ENCODE results near the gene RBSN. TPM values are rescaled to one million over a fixed set of nuclear protein-coding genes. Genes with fewer than 3 reads are reported as not detected.
"Not testable (repeated sequence)": the region's sequence is repeated elsewhere in the genome, so short reads cannot be mapped to it uniquely, and the experiment has no call there.

The RBSN gene
- 12.1 and 12.2 TPM in 2 replicates for polyA plus RNA-seq (2013)

DNA sequence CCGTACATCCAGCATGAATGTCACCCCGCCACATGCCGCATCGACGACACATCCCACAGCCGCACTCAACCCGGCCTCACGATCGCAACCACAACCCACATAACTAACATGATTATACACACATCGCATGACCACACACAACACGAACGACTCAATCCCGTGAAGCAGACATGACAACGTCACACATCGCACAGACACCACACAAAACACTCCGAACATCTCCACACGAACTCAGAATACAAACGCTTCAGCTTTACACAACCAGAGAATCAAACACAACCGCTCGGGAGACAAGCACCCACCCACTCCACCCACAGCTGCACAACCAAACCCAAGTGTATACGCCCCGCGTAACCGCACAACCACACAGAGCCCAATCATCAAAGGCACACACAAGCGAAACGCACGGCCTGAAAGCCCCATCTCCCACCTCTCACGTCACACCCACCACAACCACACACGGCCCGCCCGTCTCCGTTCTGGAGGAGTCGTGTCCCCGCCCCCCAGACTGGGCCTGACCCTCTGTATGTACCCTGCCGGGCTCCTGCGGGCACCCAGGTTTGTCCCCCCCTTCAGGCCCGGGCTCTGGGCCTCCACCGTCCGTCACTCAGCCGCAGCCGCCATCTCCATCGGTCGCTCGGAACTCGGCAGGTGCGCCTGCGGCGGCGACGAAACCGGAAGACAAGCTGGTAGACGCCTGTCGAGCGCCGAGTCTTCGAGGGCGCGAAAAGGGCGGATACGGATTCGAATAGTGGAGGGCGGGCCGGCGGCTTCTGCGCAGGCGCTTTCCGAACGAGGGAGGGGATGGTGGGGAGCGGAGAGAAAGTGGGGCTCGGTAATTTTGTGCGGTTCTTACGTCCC lies at the start of gene RBSN:
Gene RBSN, minus strand, starts transcription at position 646 of the 861 bp plus-strand sequence. CDS start 3,028 bp downstream, outside the sequence.
- Histone ChIP-seq H3K27me3 (ENCODE audit: insufficient read depth, low read length) (no peaks in the 10 kb centered on the region), H3K4ac (ENCODE audit: low read depth, low read length) (peak within 1 kb of the TSS; percentile 70), H3K4me3 (ENCODE audit: low read depth, low read length) (peak within 1 kb of the TSS; percentile 95), H3K9me3 (ENCODE audit: insufficient read depth, low read depth, low read length) (no peaks in the 10 kb centered on the region), H4K8ac (ENCODE audit: low read depth, low read length) (peak within 1 kb of the TSS; percentile 93), H3K27ac (ENCODE audit: low read depth, low read length) (peak within 1 kb of the TSS; percentile 18), H4K12ac (ENCODE audit: low read depth, low read length) (peak within 1 kb of the TSS; percentile 72), H2BK5ac (ENCODE audit: low read depth, low read length, poor library complexity) (peak within 1 kb of the TSS; percentile 23), H2AK5ac (ENCODE audit: low read length) (peak within 1 kb of the TSS; percentile 18), H4K91ac (ENCODE audit: low read depth, low read length) (peak within 1 kb of the TSS; percentile 52), H3K4me1 (ENCODE audit: control insufficient read depth in 1 of 2, insufficient read depth in 2 of 2, low read length in 2 of 2) (peaks cover 10% of the 10 kb centered on the region in 2 experiments), H3K79me1 (ENCODE audit: low read length) (peaks cover 8% of the 10 kb centered on the region), H2AFZ (ENCODE audit: insufficient read depth, low read length, poor library complexity) (peak within 1 kb of the TSS; percentile 80), H3K4me2 (ENCODE audit: low read length) (peak within 1 kb of the TSS; percentile 82), H3K9ac (ENCODE audit: low read length) (peak within 1 kb of the TSS; percentile 83), H2BK12ac (ENCODE audit: low read length) (no peak within 1 kb of the TSS), H3K23ac (ENCODE audit: low read length) (peak within 1 kb of the TSS; percentile 1), H3K14ac (ENCODE audit: low read length) (peak within 1 kb of the TSS; percentile 63), H3K36me3 (ENCODE audit: control insufficient read depth in 1 of 2, insufficient read depth in 2 of 2, low read length in 2 of 2) (peaks cover 11 to 14% of the 10 kb centered on the region in 2 experiments), H2BK120ac (ENCODE audit: insufficient read depth, low read length, poor library complexity) (peak within 1 kb of the TSS; percentile 71), H3K79me2 (ENCODE audit: control insufficient read depth, insufficient read depth, low read length, poor library complexity) (peaks cover 4% of the 10 kb centered on the region), H3K18ac (ENCODE audit: low read length) (peak within 1 kb of the TSS; percentile 67)
- whole genome bisulfite sequencing (ENCODE audit: extremely low coverage, insufficient coverage, insufficient read length), result no CpG with 5 or more reads among the region's 72 CpGs
- peak; percentile 91 to 98 for DNase-seq

DNA sequence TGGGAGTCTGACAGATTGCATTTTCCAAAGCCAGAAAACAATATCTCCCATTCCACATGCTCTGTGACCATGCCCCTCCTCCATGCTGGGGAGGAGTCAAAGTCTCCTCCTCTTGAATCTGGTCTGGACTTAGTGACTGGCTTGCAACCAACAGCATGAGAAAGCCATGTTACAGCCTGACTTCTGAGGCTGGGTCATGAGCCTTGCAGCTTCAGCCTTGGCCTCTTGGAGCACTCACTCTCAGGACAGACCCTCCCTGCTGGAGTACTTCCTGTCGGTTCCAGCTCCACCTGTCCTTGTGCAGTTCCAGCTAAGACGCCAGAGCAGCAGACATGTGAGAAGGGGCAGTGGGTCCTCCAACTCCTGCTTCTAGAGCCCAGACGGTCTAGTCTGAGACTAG lies 49.7 kb upstream of the RBSN start:
- H3K79me2 ChIP-seq (ENCODE audit: control insufficient read depth, insufficient read depth, low read length, poor library complexity), result no peaks in the 10 kb centered on the region
- no peaks in the 10 kb centered on the region for H3K36me3 ChIP-seq (ENCODE audit: control insufficient read depth in 1 of 2, insufficient read depth in 2 of 2, low read length in 2 of 2)
- no peak overlapping the region for H2AFZ ChIP-seq (ENCODE audit: insufficient read depth, low read length, poor library complexity)
- no peaks in the 10 kb centered on the region for H3K27me3 ChIP-seq (ENCODE audit: insufficient read depth, low read length)
- H3K4me3 ChIP-seq (ENCODE audit: low read depth, low read length), result no peak overlapping the region
- no peak overlapping the region for H4K91ac ChIP-seq (ENCODE audit: low read depth, low read length)
- H2BK120ac ChIP-seq (ENCODE audit: insufficient read depth, low read length, poor library complexity), result no peak overlapping the region
- H3K14ac ChIP-seq (ENCODE audit: low read length), result no peak overlapping the region
- no peak overlapping the region for H4K12ac ChIP-seq (ENCODE audit: low read depth, low read length)
- H3K4ac ChIP-seq (ENCODE audit: low read depth, low read length), result no peak overlapping the region
- WGBS (ENCODE audit: extremely low coverage, insufficient coverage, insufficient read length), result no CpG with 5 or more reads among the region's 3 CpGs
- H2AK5ac ChIP-seq (ENCODE audit: low read length), result no peak overlapping the region
- H3K23ac ChIP-seq (ENCODE audit: low read length), result no peak overlapping the region
- H3K18ac ChIP-seq (ENCODE audit: low read length), result no peak overlapping the region
- H3K9ac ChIP-seq (ENCODE audit: low read length), result no peak overlapping the region
- H3K9me3 ChIP-seq (ENCODE audit: insufficient read depth, low read depth, low read length), result no peaks in the 10 kb centered on the region
- H3K79me1 ChIP-seq (ENCODE audit: low read length), result no peaks in the 10 kb centered on the region
- peak; percentile 12 to 20 for DNase-seq
- H2BK5ac ChIP-seq (ENCODE audit: low read depth, low read length, poor library complexity), result no peak overlapping the region
- H3K27ac ChIP-seq (ENCODE audit: low read depth, low read length), result no peak overlapping the region
- no peak overlapping the region for H2BK12ac ChIP-seq (ENCODE audit: low read length)
- H3K4me1 ChIP-seq (ENCODE audit: control insufficient read depth in 1 of 2, insufficient read depth in 2 of 2, low read length in 2 of 2), result no peaks in the 10 kb centered on the region
- no peak overlapping the region for H3K4me2 ChIP-seq (ENCODE audit: low read length)
- H4K8ac ChIP-seq (ENCODE audit: low read depth, low read length), result no peak overlapping the region

DNA sequence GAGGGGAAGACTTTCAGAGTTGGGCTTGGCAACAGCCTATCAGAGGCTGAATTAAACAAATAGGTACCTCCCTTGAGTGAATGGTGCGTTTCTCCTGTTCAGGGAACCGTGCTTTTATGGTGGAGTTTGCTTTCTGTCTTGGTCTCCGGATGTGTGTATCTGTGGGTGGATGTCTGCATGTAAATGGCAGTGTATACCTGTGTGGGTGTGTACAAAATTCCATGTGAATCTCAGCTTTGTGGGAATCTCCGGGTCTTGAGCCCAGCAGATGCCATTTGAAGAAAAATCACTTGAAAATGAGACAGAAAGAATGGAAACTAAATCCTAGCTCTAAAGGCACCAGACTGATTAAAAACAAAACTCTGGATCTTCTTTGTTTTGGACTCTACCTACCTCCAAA lies 37.9 kb upstream of the RBSN start:
- not testable (repeated sequence) for H4K91ac ChIP-seq (ENCODE audit: low read depth, low read length); H3K23ac ChIP-seq (ENCODE audit: low read length); H3K4ac ChIP-seq (ENCODE audit: low read depth, low read length); DNase-seq; H4K12ac ChIP-seq (ENCODE audit: low read depth, low read length); H3K79me2 ChIP-seq (ENCODE audit: control insufficient read depth, insufficient read depth, low read length, poor library complexity); H3K9me3 ChIP-seq (ENCODE audit: insufficient read depth, low read depth, low read length); H2BK12ac ChIP-seq (ENCODE audit: low read length); H2BK5ac ChIP-seq (ENCODE audit: low read depth, low read length, poor library complexity); H2AFZ ChIP-seq (ENCODE audit: insufficient read depth, low read length, poor library complexity); H3K4me2 ChIP-seq (ENCODE audit: low read length); H3K4me3 ChIP-seq (ENCODE audit: low read depth, low read length); H3K18ac ChIP-seq (ENCODE audit: low read length); H2BK120ac ChIP-seq (ENCODE audit: insufficient read depth, low read length, poor library complexity); H3K9ac ChIP-seq (ENCODE audit: low read length); H3K4me1 ChIP-seq (ENCODE audit: control insufficient read depth in 1 of 2, insufficient read depth in 2 of 2, low read length in 2 of 2); H3K27me3 ChIP-seq (ENCODE audit: insufficient read depth, low read length); H2AK5ac ChIP-seq (ENCODE audit: low read length); H3K14ac ChIP-seq (ENCODE audit: low read length); H3K36me3 ChIP-seq (ENCODE audit: control insufficient read depth in 1 of 2, insufficient read depth in 2 of 2, low read length in 2 of 2); H3K79me1 ChIP-seq (ENCODE audit: low read length); H4K8ac ChIP-seq (ENCODE audit: low read depth, low read length); H3K27ac ChIP-seq (ENCODE audit: low read depth, low read length)
- WGBS (ENCODE audit: extremely low coverage, insufficient coverage, insufficient read length), result no CpG with 5 or more reads among the region's 4 CpGs

DNA sequence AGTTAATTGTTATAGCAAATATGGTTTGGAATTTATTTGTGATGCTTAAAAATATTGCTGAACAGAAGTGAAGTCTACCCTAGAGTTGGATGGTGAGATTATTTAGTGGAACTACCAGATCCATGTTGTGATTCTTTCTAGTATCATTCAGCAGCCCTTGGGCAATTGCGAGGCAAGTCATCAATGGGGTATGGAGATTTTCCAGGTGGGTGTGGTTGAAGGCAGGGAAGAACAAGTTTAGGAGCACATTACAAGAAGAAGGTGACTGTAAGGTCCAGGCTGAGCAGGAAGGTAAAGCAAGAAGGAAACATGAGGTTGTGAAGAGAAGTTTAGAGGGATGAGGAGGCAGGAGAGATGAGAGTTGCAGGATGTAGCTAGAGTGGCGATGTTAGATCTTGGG lies 36.0 kb upstream of the RBSN start:
- H3K79me2 ChIP-seq (ENCODE audit: control insufficient read depth, insufficient read depth, low read length, poor library complexity); H3K9ac ChIP-seq (ENCODE audit: low read length): not testable (repeated sequence)
- no CpG with 5 or more reads among the region's 2 CpGs for WGBS (ENCODE audit: extremely low coverage, insufficient coverage, insufficient read length)

More for the DNA sequence above, 36.0 kb upstream of the RBSN start:
- H4K8ac ChIP-seq (ENCODE audit: low read depth, low read length); H3K4me1 ChIP-seq (ENCODE audit: control insufficient read depth in 1 of 2, insufficient read depth in 2 of 2, low read length in 2 of 2); H2BK120ac ChIP-seq (ENCODE audit: insufficient read depth, low read length, poor library complexity); H3K27ac ChIP-seq (ENCODE audit: low read depth, low read length); H3K4me2 ChIP-seq (ENCODE audit: low read length); H3K27me3 ChIP-seq (ENCODE audit: insufficient read depth, low read length); H2AFZ ChIP-seq (ENCODE audit: insufficient read depth, low read length, poor library complexity); H3K79me1 ChIP-seq (ENCODE audit: low read length); H2AK5ac ChIP-seq (ENCODE audit: low read length); H4K91ac ChIP-seq (ENCODE audit: low read depth, low read length); H3K4me3 ChIP-seq (ENCODE audit: low read depth, low read length); H4K12ac ChIP-seq (ENCODE audit: low read depth, low read length); H3K23ac ChIP-seq (ENCODE audit: low read length); H3K18ac ChIP-seq (ENCODE audit: low read length); H3K36me3 ChIP-seq (ENCODE audit: control insufficient read depth in 1 of 2, insufficient read depth in 2 of 2, low read length in 2 of 2); H2BK12ac ChIP-seq (ENCODE audit: low read length); H3K9me3 ChIP-seq (ENCODE audit: insufficient read depth, low read depth, low read length); H2BK5ac ChIP-seq (ENCODE audit: low read depth, low read length, poor library complexity); H3K14ac ChIP-seq (ENCODE audit: low read length); H3K4ac ChIP-seq (ENCODE audit: low read depth, low read length): not testable (repeated sequence)
- DNase-seq, result peak in 1 of 2 donors; percentile 21

Data from trophoblast cell (in vitro differentiated cells and primary cell).